ENCODE results near the gene ACTA2.

- TF ChIP-seq CTCF (IDR thresholded peaks at IDR 0.05; ENCODE audit: low read length) = no peak
- TF ChIP-seq EZH2 (IDR thresholded peaks at IDR 0.05; ENCODE audit: borderline replicate concordance, low read length) = no peak
Measured at GRCh38 chr10:88975377-88975720, 22.8 kb upstream of the ACTA2 start.
